Right atrium auricular region (tissue), 2 donors: ENCODE measurements around the gene F3. TPM values are rescaled to one million over a fixed set of nuclear protein-coding genes. Genes with fewer than 3 reads are reported as not detected.
A peak's percentile ranks its signal among the peaks of the same experiment; 100 is the strongest.

Source experiments
- DNase-seq: peaks from one replicate; pipeline ENCODE4 v3.0.0-alpha.2; 2019; ENCODE audit warnings: low spot score
- H3K27ac ChIP-seq, 2 donors: fragments of 200-600 bp; sonication (generic); 1 replicate in 1 of 2; 2 replicates in 1 of 2; pipeline ENCODE4 v1.5.1; 2016 to 2019
- H3K27me3 ChIP-seq, 2 donors: fragments of 200-600 bp; sonication (generic); one replicate each; pipeline versions ENCODE4 v1.5.1 to v1.6.0; 2017 to 2019
- H3K36me3 ChIP-seq: fragments of 200-600 bp; sonication (generic); one replicate; pipeline ENCODE4 v1.5.1; 2016
- H3K4me1 ChIP-seq, 2 donors: fragments of 200-600 bp; sonication (generic); one replicate each; pipeline versions ENCODE4 v1.5.1 to v1.6.0; 2017 to 2019
- H3K4me3 ChIP-seq, 2 donors: fragments of 200-600 bp; sonication (generic); 1 replicate in 1 of 2; 2 replicates in 1 of 2; pipeline ENCODE4 v1.5.1; 2017 to 2019; ENCODE audit warnings: mild to moderate bottlenecking in 1 of 2, moderate library complexity in 1 of 2
- H3K9me3 ChIP-seq, 2 donors: fragments of 200-600 bp; sonication (generic); one replicate each; pipeline ENCODE4 v1.5.1; 2019
- total RNA-seq, 2 donors: library from RNA; depleted of rRNA; stranded (reverse); fragments of >200 nt; gene quantifications; one replicate each; pipeline ENCODE4 v1.1.0, GENCODE V29; 2016
- TF ChIP-seq, protein P1 (sequence below), 2 donors: fragments of 200-600 bp; sonication (generic); IDR thresholded peaks; one replicate each; pipeline ENCODE4 v1.5.1; 2019; ENCODE audit warnings: antibody characterized with exemption in 2 of 2

F3 gene
- total RNA-seq, 2 donors from 2014 or later = 25.6 to 29.5 TPM

DNA sequence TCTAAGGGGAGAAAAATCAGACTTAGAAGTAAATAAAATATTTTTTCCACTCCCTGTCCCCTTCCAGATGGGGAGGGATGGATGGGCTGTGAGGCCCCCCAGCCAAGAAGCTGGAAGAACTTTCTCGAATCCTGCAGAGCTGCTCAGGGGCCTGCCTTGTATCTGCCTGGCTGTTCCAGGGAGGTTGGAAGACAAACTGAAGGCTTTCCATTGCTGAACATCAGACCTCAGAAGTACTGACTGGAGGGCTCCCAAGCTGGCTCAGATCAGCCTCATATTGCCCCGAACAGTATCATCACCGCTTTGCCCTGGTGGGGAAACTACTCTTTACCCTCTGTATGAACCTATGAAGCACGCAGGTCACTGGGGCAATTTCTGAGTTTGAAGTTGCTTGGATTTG is 12.4 kb upstream of the F3 start:
- TF ChIP-seq, protein P1, sequence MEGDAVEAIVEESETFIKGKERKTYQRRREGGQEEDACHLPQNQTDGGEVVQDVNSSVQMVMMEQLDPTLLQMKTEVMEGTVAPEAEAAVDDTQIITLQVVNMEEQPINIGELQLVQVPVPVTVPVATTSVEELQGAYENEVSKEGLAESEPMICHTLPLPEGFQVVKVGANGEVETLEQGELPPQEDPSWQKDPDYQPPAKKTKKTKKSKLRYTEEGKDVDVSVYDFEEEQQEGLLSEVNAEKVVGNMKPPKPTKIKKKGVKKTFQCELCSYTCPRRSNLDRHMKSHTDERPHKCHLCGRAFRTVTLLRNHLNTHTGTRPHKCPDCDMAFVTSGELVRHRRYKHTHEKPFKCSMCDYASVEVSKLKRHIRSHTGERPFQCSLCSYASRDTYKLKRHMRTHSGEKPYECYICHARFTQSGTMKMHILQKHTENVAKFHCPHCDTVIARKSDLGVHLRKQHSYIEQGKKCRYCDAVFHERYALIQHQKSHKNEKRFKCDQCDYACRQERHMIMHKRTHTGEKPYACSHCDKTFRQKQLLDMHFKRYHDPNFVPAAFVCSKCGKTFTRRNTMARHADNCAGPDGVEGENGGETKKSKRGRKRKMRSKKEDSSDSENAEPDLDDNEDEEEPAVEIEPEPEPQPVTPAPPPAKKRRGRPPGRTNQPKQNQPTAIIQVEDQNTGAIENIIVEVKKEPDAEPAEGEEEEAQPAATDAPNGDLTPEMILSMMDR (IDR thresholded peaks at IDR 0.05) = no peak
- no peaks in the 10 kb centered on the region for H3K36me3 ChIP-seq
- no peak overlapping the region for H3K27ac ChIP-seq
- H3K4me3 ChIP-seq = no peak overlapping the region
- H3K9me3 ChIP-seq = no peaks in the 10 kb centered on the region
- peaks cover 0 to 11% of the 10 kb centered on the region in 2 donors for H3K4me1 ChIP-seq
- no peaks in the 10 kb centered on the region for H3K27me3 ChIP-seq
- no peak for DNase-seq

DNA sequence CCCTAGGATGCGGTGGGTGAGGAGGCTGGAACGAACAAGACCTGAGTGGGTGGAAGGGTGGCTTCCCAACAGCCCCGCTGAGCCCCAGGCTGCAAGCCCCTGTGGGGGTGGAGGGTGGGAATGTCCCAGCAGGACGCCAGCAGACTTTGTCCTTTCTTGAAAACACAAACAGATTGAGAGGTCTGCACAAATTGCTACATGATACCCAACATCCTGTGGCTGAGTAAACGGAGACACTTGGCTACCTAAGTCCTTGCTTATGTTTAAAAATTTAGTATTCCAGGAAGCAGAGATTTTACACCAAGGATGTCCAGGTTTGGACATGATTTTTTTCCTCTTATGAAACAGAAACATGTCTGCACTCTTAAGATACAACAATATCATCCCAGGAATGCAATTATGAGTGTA is 11.8 kb upstream of the F3 start:
- Histone ChIP-seq H3K27me3 (no peaks in the 10 kb centered on the region), H3K4me3 (no peak overlapping the region), H3K4me1 (peaks cover 0 to 11% of the 10 kb centered on the region in 2 donors), H3K9me3 (no peaks in the 10 kb centered on the region), H3K27ac (peak overlapping the region in 1 of 2 donors; percentile 79), H3K36me3 (no peaks in the 10 kb centered on the region)
- TF ChIP-seq, protein P1 (IDR thresholded peaks at IDR 0.05) = no peak
- no peak for DNase-seq

DNA sequence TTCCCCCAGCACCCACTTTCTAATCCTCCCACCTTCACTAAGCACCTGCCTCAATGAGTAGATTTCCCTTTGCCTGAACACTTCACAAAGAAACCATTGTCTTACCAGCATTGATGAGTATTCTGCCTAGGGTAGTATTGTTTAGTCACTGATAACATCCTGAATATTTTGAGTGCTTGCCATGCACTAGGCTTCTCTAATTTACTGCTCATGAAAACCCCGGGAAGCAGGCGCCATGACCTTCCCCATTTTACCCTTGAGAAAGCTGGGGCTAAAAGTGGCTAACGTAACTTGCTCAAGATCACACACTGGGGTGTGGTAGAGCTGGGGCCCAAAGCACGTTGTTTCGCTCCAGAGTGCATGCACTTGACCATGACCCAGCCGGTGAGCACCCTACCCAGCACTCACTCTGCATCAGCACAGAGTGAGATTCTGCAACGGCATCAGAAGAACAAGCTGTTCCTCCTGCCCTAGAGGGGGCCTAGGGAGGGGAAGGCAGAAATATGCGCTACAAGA is 10.6 kb upstream of the F3 start:
- TF ChIP-seq, protein P1 (IDR thresholded peaks at IDR 0.05) = no peak
- H3K4me1 ChIP-seq = peaks cover 0 to 11% of the 10 kb centered on the region in 2 donors
- H3K36me3 ChIP-seq = no peaks in the 10 kb centered on the region
- H3K27ac ChIP-seq = peak overlapping the region; percentile 64 to 79
- H3K9me3 ChIP-seq = no peaks in the 10 kb centered on the region
- no peaks in the 10 kb centered on the region for H3K27me3 ChIP-seq
- H3K4me3 ChIP-seq = no peak overlapping the region
- no peak for DNase-seq

DNA sequence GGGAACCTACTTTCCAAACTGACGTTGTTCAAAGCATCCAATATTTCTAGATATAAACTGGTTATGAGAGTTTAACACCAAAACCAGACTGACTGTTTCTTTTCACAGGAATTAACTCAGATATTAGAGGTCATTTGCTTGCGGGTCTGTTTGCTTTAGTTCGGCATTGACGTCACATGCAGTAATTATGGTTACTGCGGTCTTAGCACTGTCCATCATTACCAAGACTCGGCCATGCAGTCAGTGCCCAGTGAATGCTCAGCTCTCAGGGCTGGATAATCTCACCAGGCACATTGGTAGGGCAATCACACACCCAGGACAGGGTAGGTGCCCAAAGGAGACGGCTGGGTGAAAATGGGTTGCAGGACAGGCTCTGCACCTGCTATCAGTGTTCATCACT is 9.9 kb upstream of the F3 start:
- TF ChIP-seq, protein P1 (IDR thresholded peaks at IDR 0.05) = no peak

DNA sequence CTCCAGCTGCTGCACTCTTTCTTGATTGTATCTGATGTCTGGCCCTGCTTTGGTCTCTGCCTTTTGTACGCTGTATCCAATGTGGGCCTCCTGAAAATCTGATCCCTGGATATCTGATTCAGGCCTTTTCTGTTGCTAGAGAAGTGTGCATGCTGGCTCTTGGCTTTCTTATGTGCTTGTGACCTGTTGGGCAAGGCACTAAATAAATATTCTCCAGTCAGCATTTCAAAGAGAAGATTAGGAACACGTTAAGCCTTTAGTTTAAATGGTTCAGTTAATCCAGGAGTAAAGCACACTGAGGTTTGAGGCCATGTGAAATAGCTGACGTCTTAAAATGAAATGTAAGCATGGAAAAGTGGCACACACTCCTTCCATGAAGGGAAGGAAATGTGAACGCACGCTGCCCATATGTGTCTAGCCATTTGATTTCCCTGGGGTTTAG is 9.3 kb upstream of the F3 start:
- Histone ChIP-seq H3K27ac (no peak overlapping the region), H3K4me3 (no peak overlapping the region), H3K4me1 (peaks cover 0 to 11% of the 10 kb centered on the region in 2 donors), H3K9me3 (no peaks in the 10 kb centered on the region), H3K36me3 (no peaks in the 10 kb centered on the region), H3K27me3 (no peaks in the 10 kb centered on the region)
- TF ChIP-seq, protein P1 (IDR thresholded peaks at IDR 0.05) = no peak
- DNase-seq = no peak

More for the DNA sequence above, 9.9 kb upstream of the F3 start:
- Histone ChIP-seq H3K9me3 (no peaks in the 10 kb centered on the region), H3K27ac (peak overlapping the region; percentile 64 to 79), H3K4me1 (peaks cover 0 to 11% of the 10 kb centered on the region in 2 donors), H3K36me3 (no peaks in the 10 kb centered on the region), H3K27me3 (no peaks in the 10 kb centered on the region), H3K4me3 (no peak overlapping the region)
- no peak for DNase-seq

DNA sequence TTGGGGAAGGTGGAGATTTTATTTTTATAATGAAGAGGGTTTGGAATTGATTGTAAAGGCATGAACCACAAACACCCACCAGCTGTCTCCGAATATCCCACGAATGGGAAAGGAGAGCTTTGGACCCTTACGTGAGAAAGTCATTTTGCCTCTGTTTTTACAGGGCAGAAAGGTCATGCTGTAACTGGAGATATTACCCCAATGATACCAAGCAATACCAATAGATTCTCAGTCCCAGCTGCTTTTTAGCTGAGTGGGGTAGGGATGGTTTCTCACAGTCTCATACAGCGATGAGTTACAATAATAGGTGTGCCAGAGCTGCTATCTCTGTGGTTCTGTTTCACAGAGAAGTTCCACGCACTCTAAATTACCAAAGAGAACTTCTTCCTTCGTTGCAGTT is 8.8 kb upstream of the F3 start:
- no peak overlapping the region for H3K4me3 ChIP-seq
- no peak for DNase-seq
- H3K27ac ChIP-seq = no peak overlapping the region
- no peaks in the 10 kb centered on the region for H3K36me3 ChIP-seq
- H3K9me3 ChIP-seq = no peaks in the 10 kb centered on the region
- TF ChIP-seq, protein P1 (IDR thresholded peaks at IDR 0.05) = no peak
- H3K27me3 ChIP-seq = no peaks in the 10 kb centered on the region
- H3K4me1 ChIP-seq = peaks cover 0 to 11% of the 10 kb centered on the region in 2 donors
